PC-3 (cell line): ENCODE measurements around the gene SHOC1. TPM values are rescaled to one million over a fixed set of nuclear protein-coding genes. Genes with fewer than 3 reads are reported as not detected.
A peak's percentile ranks its signal among the peaks of the same experiment; 100 is the strongest.

Source experiments
- ATAC-seq: fragments of 200-7000 bp; cut with Tn5 transposase; 2 replicates; pipeline ENCODE4 v1.9.1; 2020; ENCODE audit warnings: mild to moderate bottlenecking, moderate library complexity
- Bru-seq: library from RNA; stranded (reverse); fragments of 400-500 nt; gene quantifications from one replicate; lab custom pipeline; 2021; lab: Mats Ljungman, UMichigan
- BruChase-seq, 2 experiments: library from RNA; stranded (reverse); fragments of 400-500 nt; gene quantifications; one replicate each; lab custom pipeline; 2021; lab: Mats Ljungman, UMichigan
- BruUV-seq: library from RNA; stranded (reverse); fragments of 400-500 nt; replicated peaks from 2 replicates; lab custom pipeline; 2021; lab: Mats Ljungman, UMichigan
- CTCF ChIA-PET: fragments of 300-600 bp; sonication (Branson Sonifier 250); formaldehyde crosslinking; loops from one replicate; lab custom pipeline; 2022; ENCODE audit warnings: antibody characterized with exemption; lab: Charles Lee
- POLR2A ChIA-PET: fragments of 300-600 bp; sonication (Branson Sonifier 250); formaldehyde crosslinking; loops from one replicate; lab custom pipeline; 2022; ENCODE audit warnings: antibody characterized with exemption; ENCODE audit not compliant: unreplicated experiment; lab: Charles Lee
- DNase-seq: peaks from one replicate; pipeline ENCODE4 v3.0.0-alpha.2; 2015
- H2AFZ ChIP-seq: fragments of 300-600 bp; sonication (generic); 2 replicates; pipeline ENCODE4 v1.6.0; 2016; ENCODE audit warnings: antibody characterized with exemption, low read length
- H3F3A ChIP-seq: fragments of 300-600 bp; sonication (generic); one replicate; pipeline ENCODE4 v1.6.0; 2017; ENCODE audit warnings: antibody characterized with exemption, low read length, control low read depth, mild to moderate bottlenecking; ENCODE audit not compliant: unreplicated experiment
- H3K27ac ChIP-seq: fragments of 300-600 bp; sonication (generic); 2 replicates; pipeline ENCODE4 v1.5.1; 2016; ENCODE audit warnings: mild to moderate bottlenecking, low read length
- H3K27me3 ChIP-seq: fragments of 300-600 bp; sonication (generic); 2 replicates; pipeline ENCODE4 v1.6.1; 2016; ENCODE audit warnings: low read length, mixed read lengths
- H3K36me3 ChIP-seq: fragments of 300-600 bp; sonication (generic); 2 replicates; pipeline ENCODE4 v1.6.1; 2016; ENCODE audit warnings: low read depth, mixed run types, low read length, mixed read lengths
- H3K4me1 ChIP-seq: fragments of 300-600 bp; sonication (generic); 2 replicates; pipeline ENCODE4 v1.5.1; 2016; ENCODE audit warnings: low read length; ENCODE audit not compliant: insufficient read depth
- H3K4me2 ChIP-seq: fragments of 300-600 bp; sonication (generic); 2 replicates; pipeline ENCODE4 v1.6.0; 2016; ENCODE audit warnings: low read length
- H3K4me3 ChIP-seq: fragments of 300-600 bp; sonication (generic); 2 replicates; pipeline ENCODE4 v1.5.1; 2016; ENCODE audit warnings: mild to moderate bottlenecking, low read length, mixed read lengths
- H3K79me2 ChIP-seq: fragments of 300-600 bp; sonication (generic); 2 replicates; pipeline ENCODE4 v1.6.1; 2017; ENCODE audit warnings: low read length, mixed read lengths
- H3K9ac ChIP-seq: fragments of 300-600 bp; sonication (generic); 2 replicates; pipeline ENCODE4 v1.6.0; 2016; ENCODE audit warnings: mild to moderate bottlenecking, low read length
- H3K9me2 ChIP-seq: fragments of 300-600 bp; sonication (generic); replicated peaks from 2 replicates; pipeline ENCODE4 v1.6.1; 2016; ENCODE audit warnings: mixed run types, low read length, mixed read lengths
- H3K9me3 ChIP-seq: fragments of 300-600 bp; sonication (generic); 2 replicates; pipeline ENCODE4 v1.6.1; 2016; ENCODE audit warnings: low read length, mixed read lengths
- H4K20me1 ChIP-seq: fragments of 300-600 bp; sonication (generic); 2 replicates; pipeline ENCODE4 v1.6.1; 2016; ENCODE audit warnings: low read length, mixed read lengths
- CTCF ChIP-seq: fragments of 300-600 bp; sonication (generic); conservative IDR thresholded peaks from 2 replicates; pipeline ENCODE4 v1.5.1; 2017; ENCODE audit warnings: antibody characterized with exemption, low read depth, mild to moderate bottlenecking, low read length
- EZH2 ChIP-seq: fragments of 300-600 bp; sonication (generic); IDR thresholded peaks from one replicate; pipeline ENCODE4 v1.6.1; 2017; ENCODE audit warnings: antibody characterized with exemption, mild to moderate bottlenecking, low read length; ENCODE audit not compliant: unreplicated experiment
- EZH2phosphoT487 ChIP-seq: fragments of 300-600 bp; sonication (generic); IDR thresholded peaks from 2 replicates; pipeline ENCODE4 v1.6.1; 2018; ENCODE audit warnings: mild to moderate bottlenecking, antibody characterized with exemption, low read length, borderline replicate concordance
- intact Hi-C: fragments of 100-400 bp; cut with micrococcal nuclease; formaldehyde crosslinking; loops from 2 replicates; pipeline ENCODE4 v1.9.0; 2023
- long read RNA-seq: library from polyadenylated mRNA; unstranded; transcript quantifications from one replicate; pipeline ENCODE4 v2.0.0, GENCODE V29; 2021; ENCODE audit not compliant: unreplicated experiment
- total RNA-seq: library from RNA; depleted of rRNA; stranded (reverse); fragments of >200 nt; gene quantifications from 2 replicates; pipeline ENCODE4 v1.2.3, GENCODE V29; 2014; rRNA removed

Gene SHOC1
- 0.18 TPM in 1 of 2 replicates, not detected in the other for total RNA-seq
- Bru-seq, nascent RNA = percentile 35 among the genes with signal in this experiment
- BruChase-seq, experiment 1, labeled RNA remaining after a 6-hour chase = percentile 26 among the genes with signal in this experiment
- percentile 37 among the genes with signal in this experiment for BruChase-seq, experiment 2, labeled RNA remaining after a 2-hour chase
- long read RNA-seq, partial matches to known transcripts = 0 of 4 reads
- long read RNA-seq, other reads (novel, unspliced or antisense) = 4 of 4 reads

GRCh38 chr9:111794835-111795556 is at the start of gene SHOC1:
SHOC1 (minus strand) TSS chr9:111794937; CDS start chr9:111791418, 3,519 bp downstream.
- Histone ChIP-seq H3K4me2 (no peak within 1 kb of the TSS), H3K9me3 (no peaks in the 10 kb centered on the region), H3K9ac (no peak within 1 kb of the TSS), H2AFZ (no peak within 1 kb of the TSS), H4K20me1 (no peaks in the 10 kb centered on the region), H3K4me3 (no peak within 1 kb of the TSS), H3K36me3 (no peaks in the 10 kb centered on the region), H3K27ac (no peak within 1 kb of the TSS), H3F3A (no peaks in the 10 kb centered on the region), H3K9me2 (no peaks in the 10 kb centered on the region), H3K4me1 (no peaks in the 10 kb centered on the region), H3K27me3 (no peaks in the 10 kb centered on the region), H3K79me2 (no peaks in the 10 kb centered on the region)
- TF ChIP-seq EZH2 = no peak
- TF ChIP-seq EZH2phosphoT487 = no peak
- TF ChIP-seq CTCF = no peak
- no TSS peak for BruUV-seq
- intact Hi-C loops = no loop called here
- ATAC-seq = no peak
- ChIA-PET CTCF (no interaction called here), POLR2A (no interaction called here)
- DNase-seq = no peak

GRCh38 chr9:111843971-111844370 is 49.2 kb upstream of the SHOC1 start:
- H3K9ac ChIP-seq = no peak overlapping the region
- H3K36me3 ChIP-seq = no peaks in the 10 kb centered on the region
- H2AFZ ChIP-seq = peak overlapping the region; percentile 17; the same call in 1 of the 2 replicates
- no peaks in the 10 kb centered on the region for H4K20me1 ChIP-seq
- 0 out of 2 replicates have a peak overlapping the region, but pooled peaks have one; percentile 15 for H3K4me2 ChIP-seq
- no peaks in the 10 kb centered on the region for H3F3A ChIP-seq
- POLR2A ChIA-PET = no interaction called here
- H3K27me3 ChIP-seq = no peaks in the 10 kb centered on the region
- H3K9me3 ChIP-seq = no peaks in the 10 kb centered on the region
- peak; percentile 43; the same call in 1 of the 2 replicates for ATAC-seq
- H3K9me2 ChIP-seq = no peaks in the 10 kb centered on the region
- no peak overlapping the region for H3K4me3 ChIP-seq
- CTCF ChIA-PET = no interaction called here
- H3K27ac ChIP-seq = peak overlapping the region; percentile 73
- DNase-seq = peak; percentile 79
- no TSS peak for BruUV-seq
- TF ChIP-seq EZH2phosphoT487 (no peak), EZH2 (no peak), CTCF (no peak)
- peaks cover 20% of the 10 kb centered on the region for H3K4me1 ChIP-seq
- H3K79me2 ChIP-seq = no peaks in the 10 kb centered on the region
- intact Hi-C loops = no loop called here

GRCh38 chr9:111842313-111842712 is 47.6 kb upstream of the SHOC1 start:
- ATAC-seq (no peak), DNase-seq (no peak)
- H3K4me2 ChIP-seq = no peak overlapping the region
- POLR2A ChIA-PET = no interaction called here
- no peaks in the 10 kb centered on the region for H4K20me1 ChIP-seq
- H3K4me1 ChIP-seq = peaks cover 22% of the 10 kb centered on the region
- H3K4me3 ChIP-seq = no peak overlapping the region
- no TSS peak for BruUV-seq
- CTCF ChIA-PET = no interaction called here
- TF ChIP-seq EZH2 (no peak), EZH2phosphoT487 (no peak), CTCF (no peak)
- H3K27ac ChIP-seq = no peak overlapping the region
- no peaks in the 10 kb centered on the region for H3K27me3 ChIP-seq
- H2AFZ ChIP-seq = no peak overlapping the region
- intact Hi-C loops = no loop called here
- no peaks in the 10 kb centered on the region for H3K79me2 ChIP-seq
- no peaks in the 10 kb centered on the region for H3K9me3 ChIP-seq
- H3K9me2 ChIP-seq = no peaks in the 10 kb centered on the region
- H3F3A ChIP-seq = no peaks in the 10 kb centered on the region
- no peak overlapping the region for H3K9ac ChIP-seq
- no peaks in the 10 kb centered on the region for H3K36me3 ChIP-seq
